Measurements from ENCODE around the gene KHDC1L.

DNA sequence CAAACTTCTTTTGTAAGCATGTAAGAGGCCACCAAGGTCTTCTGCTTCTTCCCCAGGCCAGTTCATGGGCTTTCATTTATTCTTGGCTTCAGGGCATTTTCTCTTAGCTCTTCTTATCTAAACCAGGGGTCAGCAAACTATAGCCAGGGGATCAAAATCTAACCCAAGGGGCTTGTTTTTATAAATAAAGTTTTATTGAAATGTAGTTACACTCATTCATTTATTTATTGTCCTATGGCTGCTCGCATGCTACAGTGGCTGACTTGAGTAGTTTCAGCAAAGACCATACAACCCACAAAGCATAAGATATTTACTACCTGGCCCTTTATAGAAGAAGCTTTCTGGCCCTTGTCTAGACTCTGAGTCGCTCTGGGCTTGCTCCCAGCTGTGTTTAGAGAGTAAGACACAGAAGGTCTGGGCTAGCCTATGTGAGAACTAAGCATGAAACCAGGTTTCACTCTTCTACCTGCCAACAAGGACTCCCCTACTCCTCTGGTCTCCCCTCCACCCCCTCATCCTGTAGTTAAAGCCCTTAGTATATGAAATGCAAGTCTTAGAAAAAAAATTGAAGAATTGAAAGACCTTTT lies 43.2 kb downstream of the KHDC1L start:
- TF ChIP-seq EZH2phosphoT487 (IDR thresholded peaks at IDR 0.05; ENCODE audit: borderline replicate concordance, low read length) (no peak), CTCF (IDR thresholded peaks at IDR 0.05; ENCODE audit: low read depth, low read length, poor library complexity, severe bottlenecking) (no peak)

All from DOHH2 (cell line).